Smooth muscle cell (in vitro differentiated cells): ENCODE data around the gene BMPR1A. TPM values are rescaled to one million over a fixed set of nuclear protein-coding genes. Genes with fewer than 3 reads are reported as not detected.
"Not testable (repeated sequence)": the region's sequence is repeated elsewhere in the genome, so short reads cannot be mapped to it uniquely, and the experiment has no call there.

ENCODE experiments used
- DNase-seq: peaks from one replicate; lab custom pipeline; 2025; ENCODE audit not compliant: unreplicated experiment; lab: John Stamatoyannopoulos, UW
- H2AFZ ChIP-seq: fragments of 200-600 bp; sonication (generic); 2 replicates; pipeline ENCODE4 v1.6.0; 2016; ENCODE audit warnings: antibody characterized with exemption, low read depth, mild to moderate bottlenecking
- H3F3A ChIP-seq: fragments of 200-600 bp; sonication (generic); 2 replicates; pipeline ENCODE4 v1.6.0; 2017; ENCODE audit warnings: antibody characterized with exemption, low read depth
- H3K27ac ChIP-seq: fragments of 200-600 bp; sonication (generic); 2 replicates; pipeline ENCODE4 v1.5.1; 2016; ENCODE audit warnings: low read depth, mild to moderate bottlenecking
- H3K27me3 ChIP-seq: fragments of 200-600 bp; sonication (generic); 2 replicates; pipeline ENCODE4 v1.6.1; 2016; ENCODE audit warnings: low read depth, mild to moderate bottlenecking
- H3K36me3 ChIP-seq: fragments of 200-600 bp; sonication (generic); 2 replicates; pipeline ENCODE4 v1.5.1; 2016; ENCODE audit warnings: low read depth
- H3K4me1 ChIP-seq: fragments of 200-600 bp; sonication (generic); 2 replicates; pipeline ENCODE4 v1.5.1; 2016; ENCODE audit warnings: low read depth
- H3K4me2 ChIP-seq: fragments of 200-600 bp; sonication (generic); 2 replicates; pipeline ENCODE4 v1.6.0; 2016; ENCODE audit warnings: mild to moderate bottlenecking
- H3K4me3 ChIP-seq: fragments of 200-600 bp; sonication (generic); 2 replicates; pipeline ENCODE4 v1.5.1; 2016; ENCODE audit warnings: mild to moderate bottlenecking
- H3K79me2 ChIP-seq: fragments of 200-600 bp; sonication (generic); 2 replicates; pipeline ENCODE4 v1.6.0; 2016; ENCODE audit warnings: low read depth, mild to moderate bottlenecking
- H3K9ac ChIP-seq: fragments of 200-600 bp; sonication (generic); 2 replicates; pipeline ENCODE4 v1.6.0; 2016; ENCODE audit warnings: low read depth
- H3K9me3 ChIP-seq: fragments of 200-600 bp; sonication (generic); replicated peaks from 2 replicates; pipeline ENCODE4 v1.5.1; 2016; ENCODE audit warnings: low read depth
- H4K20me1 ChIP-seq: fragments of 200-600 bp; sonication (generic); 2 replicates; pipeline ENCODE4 v1.6.0; 2016; ENCODE audit warnings: low read depth
- CTCF ChIP-seq: fragments of 200-600 bp; sonication (generic); IDR thresholded peaks from 2 replicates; pipeline ENCODE4 v1.5.1; 2017; ENCODE audit warnings: borderline replicate concordance, mild to moderate bottlenecking, antibody characterized with exemption; ENCODE audit not compliant: insufficient read depth, poor library complexity, severe bottlenecking
- WGBS: methylation state at CpG from one replicate; pipeline ENCODE4 v1.1.7; 2016; ENCODE audit warnings: low lambda C conversion rate; 5-methylcytosine and 5-hydroxymethylcytosine counted together
- polyA plus RNA-seq: library from polyadenylated mRNA; unstranded; fragments of >200 nt; fragmentation: Nextera tagmentation; extraction: Ambion mirVana; gene quantifications from 2 replicates; pipeline ENCODE4 v1.2.1, GENCODE V29; 2016
- total RNA-seq: library from RNA; depleted of rRNA; stranded (reverse); fragments of >200 nt; gene quantifications from 2 replicates; pipeline ENCODE4 v1.2.3, GENCODE V29; 2014

Gene BMPR1A
- total and polyA plus RNA-seq, 2 experiments from 2014 or later: 15.5 to 80.9 TPM

DNA sequence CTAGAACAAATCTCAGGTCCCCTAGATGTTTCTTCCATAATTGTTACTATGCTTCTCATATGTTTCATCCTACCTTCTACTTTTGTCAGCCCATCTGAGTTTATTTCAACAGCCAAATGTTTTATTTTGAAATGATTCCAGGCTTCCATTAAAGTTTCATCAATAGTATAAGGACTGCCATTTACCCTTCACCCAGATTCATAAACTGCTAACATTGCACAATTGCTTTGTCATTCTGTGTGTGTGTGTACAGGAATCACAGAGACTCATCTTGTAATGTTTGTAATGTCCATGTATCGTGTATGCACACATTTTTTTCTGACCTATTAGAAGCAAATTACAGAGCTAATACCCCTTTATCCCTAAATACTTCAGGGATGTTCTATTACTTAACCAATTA, 175.5 kb downstream of the BMPR1A start:
- H3K27me3 ChIP-seq: no peaks in the 10 kb centered on the region
- H3K4me3 ChIP-seq: no peak overlapping the region
- H3K9ac ChIP-seq: no peak overlapping the region
- WGBS: 88% methylated on average over 1 of the region's 1 CpG
- H4K20me1 ChIP-seq: no peaks in the 10 kb centered on the region
- H3K27ac ChIP-seq: no peak overlapping the region
- H2AFZ ChIP-seq: no peak overlapping the region
- no peaks in the 10 kb centered on the region for H3K9me3 ChIP-seq
- no peak for DNase-seq
- H3F3A ChIP-seq: peaks cover 6% of the 10 kb centered on the region
- H3K4me2 ChIP-seq: no peak overlapping the region
- no peaks in the 10 kb centered on the region for H3K79me2 ChIP-seq
- no peaks in the 10 kb centered on the region for H3K36me3 ChIP-seq
- no peak for TF ChIP-seq CTCF
- H3K4me1 ChIP-seq: no peaks in the 10 kb centered on the region

- no peak for TF ChIP-seq CTCF
- Histone ChIP-seq H3K4me1 (no peaks in the 10 kb centered on the region), H3K9ac (no peak overlapping the region), H4K20me1 (no peaks in the 10 kb centered on the region), H3K4me3 (no peak overlapping the region), H3F3A (peaks cover 10% of the 10 kb centered on the region), H3K27ac (no peak overlapping the region), H3K9me3 (no peaks in the 10 kb centered on the region), H3K36me3 (no peaks in the 10 kb centered on the region), H3K27me3 (no peaks in the 10 kb centered on the region), H3K79me2 (no peaks in the 10 kb centered on the region), H2AFZ (no peak overlapping the region), H3K4me2 (no peak overlapping the region)
- no peak for DNase-seq
- WGBS: 95% methylated on average over 2 of the region's 2 CpGs
These were observed 176.3 kb downstream of the BMPR1A start for GRCh38 chr10:86932674-86933073.

GRCh38 chr10:86934162-86934711, 177.8 kb downstream of the BMPR1A start:
- H3K9ac ChIP-seq, H3K4me2 ChIP-seq, H3K9me3 ChIP-seq, H2AFZ ChIP-seq, H4K20me1 ChIP-seq, H3K36me3 ChIP-seq, H3K4me1 ChIP-seq, DNase-seq, H3K27me3 ChIP-seq, H3K27ac ChIP-seq, H3K4me3 ChIP-seq, H3K79me2 ChIP-seq: not testable (repeated sequence)
- H3F3A ChIP-seq: peaks cover 14% of the 10 kb centered on the region
- WGBS: 75% methylated on average over 6 of the region's 6 CpGs

- Histone ChIP-seq H3K36me3 (no peaks in the 10 kb centered on the region), H3F3A (peaks cover 14% of the 10 kb centered on the region), H3K27me3 (no peaks in the 10 kb centered on the region), H3K27ac (no peak overlapping the region), H2AFZ (no peak overlapping the region), H3K4me1 (no peaks in the 10 kb centered on the region), H3K9ac (no peak overlapping the region), H3K4me3 (no peak overlapping the region), H3K79me2 (no peaks in the 10 kb centered on the region), H3K9me3 (no peaks in the 10 kb centered on the region), H3K4me2 (no peak overlapping the region), H4K20me1 (no peaks in the 10 kb centered on the region)
- no peak for DNase-seq
- TF ChIP-seq CTCF: no peak
- WGBS: 85% methylated on average over 13 of the region's 13 CpGs
These were observed 180.5 kb downstream of the BMPR1A start for GRCh38 chr10:86936661-86937501.
